Calu3 (cell line): ENCODE results near the gene MYO9A. TPM values are rescaled to one million over a fixed set of nuclear protein-coding genes. Genes with fewer than 3 reads are reported as not detected.

Source experiments
- BruUV-seq: library from RNA; stranded (reverse); fragments of 400-500 nt; replicated peaks from 2 replicates; lab custom pipeline; 2021; lab: Mats Ljungman, UMichigan
- CTCF ChIA-PET: fragments of 300-600 bp; sonication (Branson Sonifier 250); formaldehyde crosslinking; loops from one replicate; lab custom pipeline; 2022; ENCODE audit warnings: antibody characterized with exemption; lab: Charles Lee
- DNase-seq: peaks from one replicate; pipeline ENCODE4 v3.0.0; 2022
- H3K27ac Mint-ChIP-seq: one replicate; pipeline ENCODE4 v1.8.0; 2022; ENCODE audit warnings: mixed read lengths; ENCODE audit not compliant: unreplicated experiment
- H3K27me3 Mint-ChIP-seq: one replicate; pipeline ENCODE4 v1.8.0; 2022; ENCODE audit warnings: mixed read lengths; ENCODE audit not compliant: unreplicated experiment
- H3K36me3 Mint-ChIP-seq: one replicate; pipeline ENCODE4 v1.8.0; 2022; ENCODE audit warnings: mild to moderate bottlenecking, moderate library complexity, mixed read lengths; ENCODE audit not compliant: insufficient read depth, unreplicated experiment
- H3K4me1 Mint-ChIP-seq: one replicate; pipeline ENCODE4 v1.8.0; 2022; ENCODE audit warnings: mild to moderate bottlenecking, low read depth, mixed read lengths; ENCODE audit not compliant: unreplicated experiment
- H3K4me3 Mint-ChIP-seq: one replicate; pipeline ENCODE4 v1.8.0; 2022; ENCODE audit warnings: mild to moderate bottlenecking, low read depth, moderate library complexity, mixed read lengths; ENCODE audit not compliant: unreplicated experiment
- H3K9me3 Mint-ChIP-seq: one replicate; pipeline ENCODE4 v1.8.0; 2022; ENCODE audit warnings: low read depth, mixed read lengths; ENCODE audit not compliant: unreplicated experiment
- intact Hi-C: fragments of 100-400 bp; cut with micrococcal nuclease; formaldehyde crosslinking; loops from one replicate; pipeline ENCODE4 v1.10.0; 2022; ENCODE audit not compliant: unreplicated experiment
- total RNA-seq: library from RNA; stranded (reverse); gene quantifications from 2 replicates; pipeline ENCODE4 v1.2.3, GENCODE V29; 2022
- TF ChIP-seq, protein P1 (sequence below): fragments of 200-600 bp; IDR thresholded peaks from one replicate; pipeline ENCODE4 v1.8.0; 2022; ENCODE audit warnings: antibody characterized with exemption; ENCODE audit not compliant: unreplicated experiment

The MYO9A gene
- total RNA-seq, 1 experiment from 2014 or later, result 32.8 TPM

DNA sequence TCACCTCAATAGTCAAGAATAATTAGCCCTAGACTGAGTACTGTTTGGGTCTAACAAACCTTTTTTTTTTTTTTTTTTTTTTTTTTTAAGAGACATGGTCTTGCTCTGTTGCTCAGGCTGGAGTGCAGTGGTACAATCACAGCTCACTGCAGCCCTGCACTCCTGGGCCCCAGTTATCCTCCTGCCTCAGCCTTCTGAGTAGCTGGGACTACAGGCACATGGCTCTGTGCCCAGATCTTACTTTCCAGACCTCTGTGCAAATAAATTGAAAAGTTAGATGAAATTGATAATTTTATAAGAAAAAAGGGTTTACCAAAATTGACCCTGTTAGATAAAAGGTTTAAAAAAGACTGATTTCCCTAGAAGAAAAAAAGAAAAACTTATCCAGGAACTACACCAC, 228.6 kb downstream of the MYO9A start:
- Mint-ChIP-seq H3K27me3 (no peaks in the 10 kb centered on the region), H3K27ac (no peak overlapping the region), H3K36me3 (no peaks in the 10 kb centered on the region), H3K4me1 (no peaks in the 10 kb centered on the region), H3K4me3 (no peak overlapping the region), H3K9me3 (no peaks in the 10 kb centered on the region)
- intact Hi-C loops, result no loop called here
- no peak for DNase-seq
- BruUV-seq, result no TSS peak
- TF ChIP-seq, protein P1, sequence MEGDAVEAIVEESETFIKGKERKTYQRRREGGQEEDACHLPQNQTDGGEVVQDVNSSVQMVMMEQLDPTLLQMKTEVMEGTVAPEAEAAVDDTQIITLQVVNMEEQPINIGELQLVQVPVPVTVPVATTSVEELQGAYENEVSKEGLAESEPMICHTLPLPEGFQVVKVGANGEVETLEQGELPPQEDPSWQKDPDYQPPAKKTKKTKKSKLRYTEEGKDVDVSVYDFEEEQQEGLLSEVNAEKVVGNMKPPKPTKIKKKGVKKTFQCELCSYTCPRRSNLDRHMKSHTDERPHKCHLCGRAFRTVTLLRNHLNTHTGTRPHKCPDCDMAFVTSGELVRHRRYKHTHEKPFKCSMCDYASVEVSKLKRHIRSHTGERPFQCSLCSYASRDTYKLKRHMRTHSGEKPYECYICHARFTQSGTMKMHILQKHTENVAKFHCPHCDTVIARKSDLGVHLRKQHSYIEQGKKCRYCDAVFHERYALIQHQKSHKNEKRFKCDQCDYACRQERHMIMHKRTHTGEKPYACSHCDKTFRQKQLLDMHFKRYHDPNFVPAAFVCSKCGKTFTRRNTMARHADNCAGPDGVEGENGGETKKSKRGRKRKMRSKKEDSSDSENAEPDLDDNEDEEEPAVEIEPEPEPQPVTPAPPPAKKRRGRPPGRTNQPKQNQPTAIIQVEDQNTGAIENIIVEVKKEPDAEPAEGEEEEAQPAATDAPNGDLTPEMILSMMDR, result no peak
- CTCF ChIA-PET, result interaction anchor here (0.6 to 0.7 kb wide), 2 partner anchors 215 to 229 kb away, joined by 3 to 4 read pairs; partner anchors contain the start of gene SENP8

DNA sequence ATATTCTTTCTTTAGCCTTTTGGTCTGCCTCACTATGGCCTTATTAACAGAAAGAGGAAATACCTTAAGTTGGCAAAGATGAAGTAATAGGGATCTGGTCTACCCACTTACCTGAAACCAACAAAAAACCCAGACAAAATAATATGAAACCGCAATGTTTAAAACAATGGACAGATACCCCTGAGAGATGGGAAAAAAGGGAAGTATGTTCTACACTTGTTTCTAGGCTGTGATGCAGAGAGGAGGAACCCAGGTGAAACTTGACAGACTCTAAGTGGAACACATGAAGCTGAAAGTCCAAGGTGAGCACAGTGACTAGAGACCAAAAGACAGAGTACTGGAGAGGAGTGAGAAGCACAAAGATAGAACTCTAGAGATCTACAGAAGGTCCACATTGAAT, 229.2 kb downstream of the MYO9A start:
- Mint-ChIP-seq H3K36me3 (no peaks in the 10 kb centered on the region), H3K9me3 (no peaks in the 10 kb centered on the region), H3K4me1 (no peaks in the 10 kb centered on the region), H3K27ac (no peak overlapping the region), H3K27me3 (no peaks in the 10 kb centered on the region), H3K4me3 (no peak overlapping the region)
- intact Hi-C loops, result no loop called here
- BruUV-seq, result no TSS peak
- no peak for DNase-seq
- CTCF ChIA-PET, result interaction anchor here (0.6 kb wide), 1 partner anchor 230 kb away, joined by 3 read pairs; the partner anchor contains the start of gene SENP8
- TF ChIP-seq, protein P1, result no peak

DNA sequence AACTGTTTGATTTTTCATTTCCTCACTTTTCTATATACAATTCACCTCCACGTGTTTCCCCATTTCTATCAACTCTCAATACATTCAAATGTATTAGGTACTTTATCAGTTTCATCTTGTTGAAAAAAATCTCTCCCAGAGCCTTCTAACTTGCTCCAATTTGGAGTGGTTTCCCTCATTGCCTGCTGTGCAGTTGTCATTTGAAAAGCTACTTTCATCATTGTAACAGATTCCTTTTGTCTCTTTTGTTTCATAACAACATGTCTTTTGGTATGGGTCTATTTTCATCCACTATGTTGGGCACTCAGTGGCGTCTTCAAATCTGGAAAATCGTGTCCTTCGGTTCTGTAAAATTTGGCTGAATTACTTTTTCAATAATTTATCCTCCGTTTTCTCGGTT, 232.6 kb downstream of the MYO9A start:
- TF ChIP-seq, protein P1, result no peak
- CTCF ChIA-PET, result no interaction called here
- intact Hi-C loops, result no loop called here
- Mint-ChIP-seq H3K27me3 (no peaks in the 10 kb centered on the region), H3K4me1 (no peaks in the 10 kb centered on the region), H3K9me3 (no peaks in the 10 kb centered on the region), H3K36me3 (no peaks in the 10 kb centered on the region), H3K27ac (no peak overlapping the region), H3K4me3 (no peak overlapping the region)
- no peak for DNase-seq
- no TSS peak for BruUV-seq

DNA sequence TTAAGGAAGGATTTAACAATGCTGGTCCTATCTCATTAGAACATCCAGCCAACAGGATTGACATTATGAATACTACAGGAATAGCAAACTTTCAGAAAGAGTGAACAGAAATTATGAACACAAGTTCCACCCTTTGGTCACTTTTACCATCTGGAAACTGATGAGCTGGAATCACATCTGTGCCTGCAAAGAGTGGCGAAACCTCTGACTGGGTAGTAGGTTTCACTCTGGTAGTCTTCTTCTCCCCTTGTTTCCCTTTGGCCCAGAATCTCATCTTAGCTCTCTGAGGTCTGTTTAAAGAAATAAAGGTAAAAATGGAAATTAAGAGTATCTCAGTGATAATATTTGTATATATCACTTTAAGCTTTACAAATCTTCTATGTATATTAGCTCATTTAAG, 234.5 kb downstream of the MYO9A start:
- no peaks in the 10 kb centered on the region for H3K27me3 Mint-ChIP-seq
- no TSS peak for BruUV-seq
- H3K4me1 Mint-ChIP-seq, result no peaks in the 10 kb centered on the region
- TF ChIP-seq, protein P1, result no peak
- H3K27ac Mint-ChIP-seq, result no peak overlapping the region
- DNase-seq, result no peak
- no peaks in the 10 kb centered on the region for H3K9me3 Mint-ChIP-seq
- H3K36me3 Mint-ChIP-seq, result no peaks in the 10 kb centered on the region
- intact Hi-C loops, result no loop called here
- CTCF ChIA-PET, result no interaction called here
- no peak overlapping the region for H3K4me3 Mint-ChIP-seq
